ENCODE data around the gene STON1.
"Not testable (repeated sequence)": the region's sequence is repeated elsewhere in the genome, so short reads cannot be mapped to it uniquely, and the experiment has no call there.

The STON1 gene

GRCh38 chr2:48589170-48589767 is 59.3 kb downstream of the STON1 start:
- no peak overlapping the region for H2AFZ ChIP-seq (ENCODE audit: low read depth)
- no peak overlapping the region for H3K4me3 ChIP-seq (IDR thresholded peaks at IDR 0.05; ENCODE audit: insufficient read depth, low read depth, low read length)
- H3K4me2 ChIP-seq, result no peak overlapping the region
- H4K20me1 ChIP-seq (ENCODE audit: insufficient read depth), result no peaks in the 10 kb centered on the region
- TF ChIP-seq, protein P1, sequence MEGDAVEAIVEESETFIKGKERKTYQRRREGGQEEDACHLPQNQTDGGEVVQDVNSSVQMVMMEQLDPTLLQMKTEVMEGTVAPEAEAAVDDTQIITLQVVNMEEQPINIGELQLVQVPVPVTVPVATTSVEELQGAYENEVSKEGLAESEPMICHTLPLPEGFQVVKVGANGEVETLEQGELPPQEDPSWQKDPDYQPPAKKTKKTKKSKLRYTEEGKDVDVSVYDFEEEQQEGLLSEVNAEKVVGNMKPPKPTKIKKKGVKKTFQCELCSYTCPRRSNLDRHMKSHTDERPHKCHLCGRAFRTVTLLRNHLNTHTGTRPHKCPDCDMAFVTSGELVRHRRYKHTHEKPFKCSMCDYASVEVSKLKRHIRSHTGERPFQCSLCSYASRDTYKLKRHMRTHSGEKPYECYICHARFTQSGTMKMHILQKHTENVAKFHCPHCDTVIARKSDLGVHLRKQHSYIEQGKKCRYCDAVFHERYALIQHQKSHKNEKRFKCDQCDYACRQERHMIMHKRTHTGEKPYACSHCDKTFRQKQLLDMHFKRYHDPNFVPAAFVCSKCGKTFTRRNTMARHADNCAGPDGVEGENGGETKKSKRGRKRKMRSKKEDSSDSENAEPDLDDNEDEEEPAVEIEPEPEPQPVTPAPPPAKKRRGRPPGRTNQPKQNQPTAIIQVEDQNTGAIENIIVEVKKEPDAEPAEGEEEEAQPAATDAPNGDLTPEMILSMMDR (conservative IDR thresholded peaks at IDR 0.05; ENCODE audit: low read depth, low read length), result peak; percentile 86
- H3K9ac ChIP-seq, result no peak overlapping the region
- H3K27me3 ChIP-seq (ENCODE audit: insufficient read depth, low read depth), result no peaks in the 10 kb centered on the region
- H3K4me1 ChIP-seq (ENCODE audit: low read depth, poor library complexity, severe bottlenecking), result no peaks in the 10 kb centered on the region
- no peaks in the 10 kb centered on the region for H3K79me2 ChIP-seq (ENCODE audit: insufficient read depth, low read depth)
- H3K36me3 ChIP-seq (ENCODE audit: insufficient read depth), result no peaks in the 10 kb centered on the region
- no peak overlapping the region for H3K27ac ChIP-seq

GRCh38 chr2:48590017-48590416 is 60.1 kb downstream of the STON1 start:
- H3K4me2 ChIP-seq, result no peak overlapping the region
- no peaks in the 10 kb centered on the region for H3K4me1 ChIP-seq (ENCODE audit: low read depth, poor library complexity, severe bottlenecking)
- H3K4me3 ChIP-seq (IDR thresholded peaks at IDR 0.05; ENCODE audit: insufficient read depth, low read depth, low read length), result no peak overlapping the region
- H2AFZ ChIP-seq (ENCODE audit: low read depth), result no peak overlapping the region
- no peak overlapping the region for H3K9ac ChIP-seq
- H3K36me3 ChIP-seq (ENCODE audit: insufficient read depth), result no peaks in the 10 kb centered on the region
- H4K20me1 ChIP-seq (ENCODE audit: insufficient read depth), result no peaks in the 10 kb centered on the region
- no peaks in the 10 kb centered on the region for H3K79me2 ChIP-seq (ENCODE audit: insufficient read depth, low read depth)
- TF ChIP-seq, protein P1 (conservative IDR thresholded peaks at IDR 0.05; ENCODE audit: low read depth, low read length), result no peak
- no peaks in the 10 kb centered on the region for H3K27me3 ChIP-seq (ENCODE audit: insufficient read depth, low read depth)
- H3K27ac ChIP-seq, result no peak overlapping the region

- no peaks in the 10 kb centered on the region for H3K4me1 ChIP-seq (ENCODE audit: low read depth, poor library complexity, severe bottlenecking)
- H3K27me3 ChIP-seq (ENCODE audit: insufficient read depth, low read depth), result no peaks in the 10 kb centered on the region
- H3K36me3 ChIP-seq (ENCODE audit: insufficient read depth), result no peaks in the 10 kb centered on the region
- no peak overlapping the region for H3K9ac ChIP-seq
- H3K79me2 ChIP-seq (ENCODE audit: insufficient read depth, low read depth), result no peaks in the 10 kb centered on the region
- TF ChIP-seq, protein P1 (conservative IDR thresholded peaks at IDR 0.05; ENCODE audit: low read depth, low read length), result no peak
- H4K20me1 ChIP-seq (ENCODE audit: insufficient read depth), result no peaks in the 10 kb centered on the region
- H3K27ac ChIP-seq, result no peak overlapping the region
- H3K4me3 ChIP-seq (IDR thresholded peaks at IDR 0.05; ENCODE audit: insufficient read depth, low read depth, low read length), result no peak overlapping the region
- no peak overlapping the region for H3K4me2 ChIP-seq
- H2AFZ ChIP-seq (ENCODE audit: low read depth), result no peak overlapping the region
Measured at GRCh38 chr2:48592067-48592466, 62.1 kb downstream of the STON1 start.

GRCh38 chr2:48596751-48597150 is 66.8 kb downstream of the STON1 start:
- H3K27ac ChIP-seq; H3K36me3 ChIP-seq (ENCODE audit: insufficient read depth); H3K4me3 ChIP-seq (IDR thresholded peaks at IDR 0.05; ENCODE audit: insufficient read depth, low read depth, low read length); H4K20me1 ChIP-seq (ENCODE audit: insufficient read depth); H3K9ac ChIP-seq; H3K4me2 ChIP-seq; H3K27me3 ChIP-seq (ENCODE audit: insufficient read depth, low read depth); H2AFZ ChIP-seq (ENCODE audit: low read depth); H3K4me1 ChIP-seq (ENCODE audit: low read depth, poor library complexity, severe bottlenecking); H3K79me2 ChIP-seq (ENCODE audit: insufficient read depth, low read depth): not testable (repeated sequence)

GRCh38 chr2:48597492-48597891 is 67.5 kb downstream of the STON1 start:
- H2AFZ ChIP-seq (ENCODE audit: low read depth), result no peak overlapping the region
- H3K79me2 ChIP-seq (ENCODE audit: insufficient read depth, low read depth), result no peaks in the 10 kb centered on the region
- no peaks in the 10 kb centered on the region for H3K4me1 ChIP-seq (ENCODE audit: low read depth, poor library complexity, severe bottlenecking)
- no peaks in the 10 kb centered on the region for H3K36me3 ChIP-seq (ENCODE audit: insufficient read depth)
- no peaks in the 10 kb centered on the region for H3K27me3 ChIP-seq (ENCODE audit: insufficient read depth, low read depth)
- H3K27ac ChIP-seq, result no peak overlapping the region
- no peak overlapping the region for H3K4me2 ChIP-seq
- no peaks in the 10 kb centered on the region for H4K20me1 ChIP-seq (ENCODE audit: insufficient read depth)
- TF ChIP-seq, protein P1 (conservative IDR thresholded peaks at IDR 0.05; ENCODE audit: low read depth, low read length), result no peak
- no peak overlapping the region for H3K4me3 ChIP-seq (IDR thresholded peaks at IDR 0.05; ENCODE audit: insufficient read depth, low read depth, low read length)
- H3K9ac ChIP-seq, result no peak overlapping the region
